Ishikawa (cell line): Measurements from ENCODE around the gene GALNT11.

ENCODE experiments used
- CEBPB ChIP-seq: IDR thresholded peaks from 2 replicates; pipeline ENCODE4 v1.6.1; 2012
- CREB1 ChIP-seq: IDR thresholded peaks from 2 replicates; pipeline ENCODE4 v1.6.1; 2012; ENCODE audit warnings: low read depth
- EGR1 ChIP-seq: IDR thresholded peaks from 2 replicates; pipeline ENCODE4 v1.6.1; 2012
- EP300 ChIP-seq: IDR thresholded peaks from 2 replicates; pipeline ENCODE4 v1.6.1; 2012; ENCODE audit warnings: borderline replicate concordance
- FOXM1 ChIP-seq: IDR thresholded peaks from 2 replicates; pipeline ENCODE4 v1.6.1; 2012; ENCODE audit warnings: low read depth, borderline replicate concordance
- NFIC ChIP-seq: IDR thresholded peaks from 2 replicates; pipeline ENCODE4 v1.6.1; 2012
- RAD21 ChIP-seq: IDR thresholded peaks from 2 replicates; pipeline ENCODE4 v1.6.1; 2012; ENCODE audit warnings: low read depth
- TAF1 ChIP-seq: IDR thresholded peaks from 2 replicates; pipeline ENCODE4 v1.6.1; 2012; ENCODE audit warnings: low read depth, mild to moderate bottlenecking
- TCF12 ChIP-seq: IDR thresholded peaks from 2 replicates; pipeline ENCODE4 v1.6.1; 2012; ENCODE audit warnings: low read depth
- TEAD4 ChIP-seq: IDR thresholded peaks from 2 replicates; pipeline ENCODE4 v1.6.1; 2012
- YY1 ChIP-seq: IDR thresholded peaks from 2 replicates; pipeline ENCODE4 v1.6.1; 2012; ENCODE audit warnings: low read depth
- ZBTB7A ChIP-seq: IDR thresholded peaks from 2 replicates; pipeline ENCODE4 v1.6.1; 2012; ENCODE audit warnings: low read depth
- TF ChIP-seq, protein P1 (sequence below): IDR thresholded peaks from 2 replicates; pipeline ENCODE4 v1.6.1; 2012
- TF ChIP-seq, protein P2 (sequence below): IDR thresholded peaks from 2 replicates; pipeline ENCODE4 v1.6.1; 2012; ENCODE audit warnings: low read depth, mild to moderate bottlenecking
- TF ChIP-seq, protein P3 (sequence below): IDR thresholded peaks from 2 replicates; pipeline ENCODE4 v1.6.1; 2012

GALNT11 gene

DNA sequence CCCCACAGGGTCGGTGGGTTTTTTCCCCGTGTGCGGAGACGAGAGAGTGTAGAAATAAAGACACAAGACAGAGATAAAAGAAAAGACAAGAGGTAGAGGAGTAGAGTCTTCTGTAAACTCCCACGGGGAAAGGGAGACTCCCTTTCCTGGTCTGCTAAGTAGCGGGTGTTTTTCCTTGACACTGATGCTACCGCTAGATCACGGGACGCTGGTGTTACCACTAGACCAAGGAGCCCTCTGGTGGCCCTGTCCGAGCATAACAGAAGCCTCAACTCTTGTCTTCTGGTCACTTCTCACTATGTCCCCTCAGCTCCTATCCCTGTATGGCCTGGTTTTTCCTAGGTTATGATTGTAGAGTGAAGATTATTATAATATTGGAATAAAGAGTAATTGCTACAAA, 4.6 kb downstream of the GALNT11 start:
- TF ChIP-seq RAD21 = peak; percentile 43

DNA sequence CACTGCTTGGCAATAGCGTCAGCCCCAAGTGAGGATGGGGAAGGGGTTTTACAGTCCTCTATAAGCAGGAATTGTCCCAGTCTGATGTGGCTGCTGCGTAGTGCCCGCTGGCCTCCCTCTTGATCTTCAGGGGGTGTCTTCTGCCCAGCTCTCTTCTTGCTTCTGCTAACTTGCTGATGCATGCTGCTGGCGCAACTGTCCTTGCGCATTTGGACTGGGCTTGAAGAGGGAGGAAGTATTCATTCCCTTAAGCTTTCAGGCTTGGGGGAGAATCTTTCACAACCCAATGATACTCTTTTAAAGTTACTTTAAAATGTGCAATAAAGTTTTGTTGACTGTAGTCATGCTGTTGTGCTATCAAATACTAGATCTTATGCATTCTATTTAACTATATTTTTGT, 10.3 kb downstream of the GALNT11 start:
- TF ChIP-seq CEBPB (no peak), EP300 (no peak), EGR1 (no peak), NFIC (no peak), TAF1 (no peak), ZBTB7A (no peak), YY1 (no peak), RAD21 (no peak), TCF12 (no peak), TEAD4 (no peak), FOXM1 (no peak), CREB1 (no peak)
- TF ChIP-seq, protein P1, sequence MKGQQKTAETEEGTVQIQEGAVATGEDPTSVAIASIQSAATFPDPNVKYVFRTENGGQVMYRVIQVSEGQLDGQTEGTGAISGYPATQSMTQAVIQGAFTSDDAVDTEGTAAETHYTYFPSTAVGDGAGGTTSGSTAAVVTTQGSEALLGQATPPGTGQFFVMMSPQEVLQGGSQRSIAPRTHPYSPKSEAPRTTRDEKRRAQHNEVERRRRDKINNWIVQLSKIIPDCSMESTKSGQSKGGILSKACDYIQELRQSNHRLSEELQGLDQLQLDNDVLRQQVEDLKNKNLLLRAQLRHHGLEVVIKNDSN = no peak
- TF ChIP-seq, protein P2, sequence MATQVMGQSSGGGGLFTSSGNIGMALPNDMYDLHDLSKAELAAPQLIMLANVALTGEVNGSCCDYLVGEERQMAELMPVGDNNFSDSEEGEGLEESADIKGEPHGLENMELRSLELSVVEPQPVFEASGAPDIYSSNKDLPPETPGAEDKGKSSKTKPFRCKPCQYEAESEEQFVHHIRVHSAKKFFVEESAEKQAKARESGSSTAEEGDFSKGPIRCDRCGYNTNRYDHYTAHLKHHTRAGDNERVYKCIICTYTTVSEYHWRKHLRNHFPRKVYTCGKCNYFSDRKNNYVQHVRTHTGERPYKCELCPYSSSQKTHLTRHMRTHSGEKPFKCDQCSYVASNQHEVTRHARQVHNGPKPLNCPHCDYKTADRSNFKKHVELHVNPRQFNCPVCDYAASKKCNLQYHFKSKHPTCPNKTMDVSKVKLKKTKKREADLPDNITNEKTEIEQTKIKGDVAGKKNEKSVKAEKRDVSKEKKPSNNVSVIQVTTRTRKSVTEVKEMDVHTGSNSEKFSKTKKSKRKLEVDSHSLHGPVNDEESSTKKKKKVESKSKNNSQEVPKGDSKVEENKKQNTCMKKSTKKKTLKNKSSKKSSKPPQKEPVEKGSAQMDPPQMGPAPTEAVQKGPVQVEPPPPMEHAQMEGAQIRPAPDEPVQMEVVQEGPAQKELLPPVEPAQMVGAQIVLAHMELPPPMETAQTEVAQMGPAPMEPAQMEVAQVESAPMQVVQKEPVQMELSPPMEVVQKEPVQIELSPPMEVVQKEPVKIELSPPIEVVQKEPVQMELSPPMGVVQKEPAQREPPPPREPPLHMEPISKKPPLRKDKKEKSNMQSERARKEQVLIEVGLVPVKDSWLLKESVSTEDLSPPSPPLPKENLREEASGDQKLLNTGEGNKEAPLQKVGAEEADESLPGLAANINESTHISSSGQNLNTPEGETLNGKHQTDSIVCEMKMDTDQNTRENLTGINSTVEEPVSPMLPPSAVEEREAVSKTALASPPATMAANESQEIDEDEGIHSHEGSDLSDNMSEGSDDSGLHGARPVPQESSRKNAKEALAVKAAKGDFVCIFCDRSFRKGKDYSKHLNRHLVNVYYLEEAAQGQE = no peak
- TF ChIP-seq, protein P3, sequence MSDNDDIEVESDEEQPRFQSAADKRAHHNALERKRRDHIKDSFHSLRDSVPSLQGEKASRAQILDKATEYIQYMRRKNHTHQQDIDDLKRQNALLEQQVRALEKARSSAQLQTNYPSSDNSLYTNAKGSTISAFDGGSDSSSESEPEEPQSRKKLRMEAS = no peak

DNA sequence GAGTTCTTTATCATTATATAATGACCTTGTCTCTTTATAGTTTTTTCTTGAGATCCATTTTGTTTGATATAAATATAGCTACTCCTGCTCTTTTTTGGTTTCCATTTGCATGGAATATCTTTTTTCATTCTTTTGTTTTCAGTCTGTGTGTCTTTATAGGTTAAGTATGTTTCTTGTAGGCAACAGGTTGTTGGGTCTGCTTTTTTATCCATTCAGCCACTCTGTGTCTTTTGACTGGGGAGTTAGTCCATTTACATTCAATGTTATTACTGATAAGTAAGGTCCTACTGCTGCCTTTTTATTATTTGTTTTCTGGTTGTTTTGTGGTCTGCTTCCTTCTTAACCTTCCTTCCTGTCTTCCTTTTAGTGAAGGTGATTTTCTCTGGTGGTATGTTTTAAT, 21.1 kb downstream of the GALNT11 start:
- no peak for TF ChIP-seq TCF12
- TF ChIP-seq, protein P2 = no peak
- no peak for TF ChIP-seq CEBPB
- no peak for TF ChIP-seq TAF1
- TF ChIP-seq YY1 = no peak
- TF ChIP-seq, protein P1 = no peak
- TF ChIP-seq EP300 = no peak
- TF ChIP-seq EGR1 = no peak
- TF ChIP-seq NFIC = no peak
- TF ChIP-seq, protein P3 = no peak
- TF ChIP-seq RAD21 = no peak
- TF ChIP-seq FOXM1 = no peak
- no peak for TF ChIP-seq CREB1
- TF ChIP-seq TEAD4 = no peak
- TF ChIP-seq ZBTB7A = no peak

DNA sequence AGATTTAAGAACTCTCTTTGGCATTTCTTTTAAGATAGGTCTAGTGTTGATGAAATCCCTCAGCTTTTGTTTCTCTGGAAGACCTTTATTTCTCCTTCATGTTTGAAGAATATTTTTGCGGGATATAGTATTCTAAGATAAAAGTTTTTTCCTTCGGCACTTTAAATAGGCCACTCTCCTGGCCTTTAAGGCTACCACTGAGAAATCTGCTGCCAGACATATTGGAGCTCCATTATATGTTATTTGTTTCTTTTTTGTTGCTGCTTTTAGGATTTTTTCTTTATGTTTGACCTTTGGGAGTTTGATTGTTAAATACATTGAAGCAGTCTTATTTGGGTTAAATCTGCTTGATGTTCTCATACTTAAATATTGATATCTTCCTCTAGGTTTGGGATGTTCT, 22.6 kb downstream of the GALNT11 start:
- no peak for TF ChIP-seq YY1
- TF ChIP-seq TAF1 = no peak
- no peak for TF ChIP-seq FOXM1
- no peak for TF ChIP-seq EGR1
- no peak for TF ChIP-seq NFIC
- no peak for TF ChIP-seq CREB1
- TF ChIP-seq, protein P2 = no peak
- no peak for TF ChIP-seq ZBTB7A
- no peak for TF ChIP-seq CEBPB
- TF ChIP-seq, protein P1 = no peak
- TF ChIP-seq, protein P3 = no peak
- no peak for TF ChIP-seq TCF12
- TF ChIP-seq RAD21 = no peak
- TF ChIP-seq TEAD4 = no peak
- no peak for TF ChIP-seq EP300
